OCI-LY1 (cell line): Measurements from ENCODE around the gene ETV3.

Experiments used
- H2AFZ ChIP-seq: fragments of 200-600 bp; sonication (generic), shearing (Covaris generic); 2 replicates; pipeline ENCODE4 v1.6.0; 2014; ENCODE audit warnings: antibody characterized with exemption, mild to moderate bottlenecking, low read length
- H3F3A ChIP-seq: fragments of 200-600 bp; sonication (generic), shearing (Covaris generic); 2 replicates; pipeline ENCODE4 v1.6.0; 2014; ENCODE audit warnings: mild to moderate bottlenecking, antibody characterized with exemption, low read length, moderate library complexity; ENCODE audit not compliant: insufficient read depth
- H3K27ac ChIP-seq: fragments of 200-600 bp; sonication (generic); 2 replicates; pipeline ENCODE4 v1.5.1; 2014; ENCODE audit warnings: low read length, mixed run types, mild to moderate bottlenecking, low read depth; ENCODE audit not compliant: poor library complexity, severe bottlenecking
- H3K27me3 ChIP-seq: fragments of 200-600 bp; sonication (generic); 2 replicates; pipeline ENCODE4 v1.6.0; 2014; ENCODE audit warnings: antibody characterized with exemption, mild to moderate bottlenecking, low read length, moderate library complexity; ENCODE audit not compliant: insufficient read depth
- H3K36me3 ChIP-seq: fragments of 200-600 bp; sonication (generic); 2 replicates; pipeline ENCODE4 v1.6.1; 2014; ENCODE audit warnings: mild to moderate bottlenecking, antibody characterized with exemption, low read length, moderate library complexity, mixed read lengths; ENCODE audit not compliant: insufficient read depth
- H3K4me1 ChIP-seq: fragments of 200-600 bp; sonication (generic); 2 replicates; pipeline ENCODE4 v1.5.1; 2014; ENCODE audit warnings: mild to moderate bottlenecking, low read length, moderate library complexity; ENCODE audit not compliant: insufficient read depth, severe bottlenecking
- H3K4me2 ChIP-seq: fragments of 200-600 bp; sonication (generic), shearing (Covaris generic); 2 replicates; pipeline ENCODE4 v1.6.1; 2014; ENCODE audit warnings: low read length
- H3K4me3 ChIP-seq: fragments of 200-600 bp; sonication (generic); 2 replicates; pipeline ENCODE4 v1.5.1; 2014; ENCODE audit warnings: low read length, low read depth, mild to moderate bottlenecking, mixed read lengths; ENCODE audit not compliant: poor library complexity, severe bottlenecking
- H3K79me2 ChIP-seq: fragments of 200-600 bp; shearing (Covaris generic); 2 replicates; pipeline ENCODE4 v1.6.1; 2016; ENCODE audit warnings: mixed run types, low read length, mixed read lengths; ENCODE audit not compliant: insufficient read depth
- H3K9ac ChIP-seq: fragments of 200-600 bp; sonication (generic), shearing (Covaris generic); 2 replicates; pipeline ENCODE4 v1.6.1; 2014; ENCODE audit warnings: mild to moderate bottlenecking, low read length, mixed read lengths
- H3K9me2 ChIP-seq: fragments of 200-600 bp; sonication (generic), shearing (Covaris generic); 2 replicates; pipeline ENCODE4 v1.6.1; 2014; ENCODE audit warnings: low read depth, mild to moderate bottlenecking, low read length, mixed read lengths
- H3K9me3 ChIP-seq: fragments of 200-600 bp; shearing (Covaris generic); 2 replicates; pipeline ENCODE4 v1.6.1; 2014; ENCODE audit warnings: low read length, mixed read lengths
- H4K20me1 ChIP-seq: fragments of 200-600 bp; sonication (generic), shearing (Covaris generic); 2 replicates; pipeline ENCODE4 v1.6.0; 2016; ENCODE audit warnings: mild to moderate bottlenecking, low read length; ENCODE audit not compliant: insufficient read depth
- CTCF ChIP-seq: fragments of 200-600 bp; sonication (generic), shearing (Covaris generic); IDR thresholded peaks from 2 replicates; pipeline ENCODE4 v1.5.1; 2017; ENCODE audit warnings: mild to moderate bottlenecking, antibody characterized with exemption, low read length, moderate library complexity, mixed read lengths
- EZH2 ChIP-seq: fragments of 200-600 bp; sonication (generic), shearing (Covaris generic); IDR thresholded peaks from 2 replicates; pipeline ENCODE4 v1.8.0; 2017; ENCODE audit warnings: borderline replicate concordance, mixed run types, mild to moderate bottlenecking, antibody characterized with exemption, low read length, moderate library complexity, mixed read lengths

Gene ETV3

GRCh38 chr1:157104598-157105293, 33.4 kb downstream of the ETV3 start:
- TF ChIP-seq EZH2 (no peak), CTCF (no peak)
- Histone ChIP-seq H3K36me3 (no peaks in the 10 kb centered on the region), H3K4me3 (no peak overlapping the region), H3K9me2 (no peaks in the 10 kb centered on the region), H3K4me2 (no peak overlapping the region), H2AFZ (no peak overlapping the region), H3K27me3 (peaks cover 4% of the 10 kb centered on the region; the same call in 1 of the 2 replicates), H3F3A (no peaks in the 10 kb centered on the region), H3K79me2 (no peaks in the 10 kb centered on the region), H3K9me3 (no peaks in the 10 kb centered on the region), H3K9ac (no peak overlapping the region), H3K4me1 (no peaks in the 10 kb centered on the region), H4K20me1 (no peaks in the 10 kb centered on the region), H3K27ac (no peak overlapping the region)

- Histone ChIP-seq H3K27me3 (no peaks in the 10 kb centered on the region; the same call in 1 of the 2 replicates), H3F3A (no peaks in the 10 kb centered on the region), H3K4me3 (no peak overlapping the region), H2AFZ (no peak overlapping the region), H3K4me2 (no peak overlapping the region), H3K9me3 (no peaks in the 10 kb centered on the region), H3K27ac (no peak overlapping the region), H4K20me1 (no peaks in the 10 kb centered on the region), H3K79me2 (no peaks in the 10 kb centered on the region), H3K36me3 (no peaks in the 10 kb centered on the region), H3K4me1 (no peaks in the 10 kb centered on the region), H3K9me2 (no peaks in the 10 kb centered on the region), H3K9ac (no peak overlapping the region)
- TF ChIP-seq EZH2 (no peak), CTCF (no peak)
These were observed 34.9 kb downstream of the ETV3 start for GRCh38 chr1:157103268-157103667.

- Histone ChIP-seq H3K4me3 (no peak overlapping the region), H3K9ac (no peak overlapping the region), H3K27ac (no peak overlapping the region), H3K36me3 (no peaks in the 10 kb centered on the region), H3K9me3 (no peaks in the 10 kb centered on the region), H3K4me1 (no peaks in the 10 kb centered on the region), H3K27me3 (no peaks in the 10 kb centered on the region; the same call in 1 of the 2 replicates), H3K9me2 (no peaks in the 10 kb centered on the region), H3K4me2 (no peak overlapping the region), H3K79me2 (no peaks in the 10 kb centered on the region), H3F3A (no peaks in the 10 kb centered on the region), H4K20me1 (no peaks in the 10 kb centered on the region), H2AFZ (no peak overlapping the region)
- no peak for TF ChIP-seq EZH2
- no peak for TF ChIP-seq CTCF
These were observed 37.0 kb downstream of the ETV3 start for GRCh38 chr1:157101149-157101548.
